Urinary bladder (tissue), 2 donors: ENCODE results near the gene MGME1. TPM values are rescaled to one million over a fixed set of nuclear protein-coding genes. Genes with fewer than 3 reads are reported as not detected.
A peak's percentile ranks its signal among the peaks of the same experiment; 100 is the strongest.

Source experiments
- polyA plus RNA-seq: library from polyadenylated mRNA; stranded (reverse); fragments of 200-250 nt; gene quantifications from one replicate; pipeline ENCODE4 v1.2.3, GENCODE V29; 2013
- small RNA-seq: library from RNA; depleted of rRNA; stranded (forward); fragments of <200 nt; gene quantifications from one replicate; pipeline ENCODE3, GENCODE V24; 2014
- total RNA-seq: library from RNA; depleted of rRNA; stranded (reverse); fragments of >200 nt; gene quantifications from one replicate; pipeline ENCODE4 v1.2.3, GENCODE V29; 2014
- donor health status: healthy.

MGME1 gene
- total and polyA plus RNA-seq, 2 donors, result 8.9 to 15.0 TPM

Small RNAs within 50 kb of the gene (small RNA-seq; reads per million reads assigned to genes)
- gene SNORD17, result 504 reads per million, percentile 98 among the genes with 10 or more reads in this experiment

Other genes starting within 250 kb of the MGME1 start
- 138 TPM for gene SNX5, start 224 bp upstream of the MGME1 start, total RNA-seq
- gene SNX5, start 224 bp upstream of the MGME1 start, polyA plus RNA-seq, result 51.9 TPM
- 3.9 TPM for gene OVOL2, start 88.9 kb downstream of the MGME1 start, total RNA-seq
- gene OVOL2, start 88.9 kb downstream of the MGME1 start, polyA plus RNA-seq, result 0.62 TPM
- gene KAT14, start 168.8 kb downstream of the MGME1 start, total RNA-seq, result 13.0 TPM
- gene KAT14, start 168.8 kb downstream of the MGME1 start, polyA plus RNA-seq, result 12.0 TPM
- 6.8 TPM for gene PET117, start 168.8 kb downstream of the MGME1 start, total RNA-seq
- 16.0 TPM for gene PET117, start 168.8 kb downstream of the MGME1 start, polyA plus RNA-seq